HG02885 (cell line): ENCODE data around the gene FIBCD1.

Experiments
- ATAC-seq: cut with Tn5 transposase; IDR thresholded peaks from one replicate; pipeline ENCODE4 v1.9.1; 2021; ENCODE audit warnings: mild to moderate bottlenecking; ENCODE audit not compliant: unreplicated experiment, poor library complexity

The FIBCD1 gene

DNA sequence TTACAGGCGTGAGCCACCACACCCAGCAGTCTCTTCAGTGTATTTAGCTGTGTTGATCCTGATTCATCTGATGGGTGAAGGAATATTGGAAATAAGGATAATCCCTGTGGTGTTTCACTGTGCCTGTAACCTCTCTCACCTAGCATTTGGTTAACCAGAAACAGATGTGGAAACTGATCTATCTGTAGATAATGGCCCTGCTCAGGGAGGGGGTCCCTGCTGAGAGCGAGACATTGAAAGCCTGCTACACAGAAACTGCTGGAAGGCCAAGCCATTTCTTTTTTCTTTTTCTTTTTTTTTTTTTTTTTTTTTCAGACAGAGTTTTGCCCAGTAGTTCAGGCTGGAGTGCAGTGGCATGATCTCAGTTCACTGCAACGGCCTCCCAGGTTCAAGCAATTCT is 70.8 kb downstream of the FIBCD1 start:
- ATAC-seq = no peak

DNA sequence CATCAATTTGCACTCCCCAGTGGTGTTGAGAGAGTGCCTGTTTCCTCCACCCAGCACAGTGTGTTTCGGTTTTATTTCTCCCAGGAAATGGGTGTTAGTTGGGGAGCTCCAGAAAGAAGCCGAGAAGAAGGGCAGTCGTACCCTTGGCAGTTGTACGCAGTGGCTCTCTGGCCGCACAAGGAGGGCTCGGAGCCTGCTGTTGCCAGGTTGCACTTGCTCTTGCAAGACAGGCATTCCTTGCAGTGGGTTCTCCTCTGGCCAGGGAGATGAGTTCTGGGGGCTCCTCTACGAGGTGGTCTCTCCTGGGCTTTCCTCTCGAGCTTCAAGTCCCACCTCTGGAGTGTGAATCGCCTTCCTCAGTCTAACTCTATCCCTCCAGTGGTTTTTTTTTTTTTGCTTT is 71.5 kb downstream of the FIBCD1 start:
- ATAC-seq = no peak

GRCh38 chr9:130866474-130866965 is 72.5 kb downstream of the FIBCD1 start:
- no peak for ATAC-seq

- no peak for ATAC-seq
Measured at GRCh38 chr9:130865921-130866320, 73.1 kb downstream of the FIBCD1 start.

- ATAC-seq = no peak
Measured at GRCh38 chr9:130864541-130864940, 74.5 kb downstream of the FIBCD1 start.

DNA sequence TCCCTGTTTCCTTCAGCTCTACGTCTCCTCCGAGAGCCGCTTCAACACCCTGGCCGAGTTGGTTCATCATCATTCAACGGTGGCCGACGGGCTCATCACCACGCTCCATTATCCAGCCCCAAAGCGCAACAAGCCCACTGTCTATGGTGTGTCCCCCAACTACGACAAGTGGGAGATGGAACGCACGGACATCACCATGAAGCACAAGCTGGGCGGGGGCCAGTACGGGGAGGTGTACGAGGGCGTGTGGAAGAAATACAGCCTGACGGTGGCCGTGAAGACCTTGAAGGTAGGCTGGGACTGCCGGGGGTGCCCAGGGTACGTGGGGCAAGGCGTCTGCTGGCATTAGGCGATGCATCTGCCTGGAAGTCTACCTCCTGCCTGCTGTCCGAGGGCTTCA is 76.3 kb downstream of the FIBCD1 start:
- no peak for ATAC-seq

- no peak for ATAC-seq
Measured at GRCh38 chr9:130862217-130862616, 76.8 kb downstream of the FIBCD1 start.

GRCh38 chr9:130861372-130862180 is 77.5 kb downstream of the FIBCD1 start:
- ATAC-seq = no peak

- ATAC-seq = no peak
Measured at GRCh38 chr9:130860458-130861316, 78.4 kb downstream of the FIBCD1 start.

GRCh38 chr9:130858739-130859705 is 80.0 kb downstream of the FIBCD1 start:
- ATAC-seq = no peak

- ATAC-seq = no peak
Measured at GRCh38 chr9:130857864-130858738, 80.9 kb downstream of the FIBCD1 start.

DNA sequence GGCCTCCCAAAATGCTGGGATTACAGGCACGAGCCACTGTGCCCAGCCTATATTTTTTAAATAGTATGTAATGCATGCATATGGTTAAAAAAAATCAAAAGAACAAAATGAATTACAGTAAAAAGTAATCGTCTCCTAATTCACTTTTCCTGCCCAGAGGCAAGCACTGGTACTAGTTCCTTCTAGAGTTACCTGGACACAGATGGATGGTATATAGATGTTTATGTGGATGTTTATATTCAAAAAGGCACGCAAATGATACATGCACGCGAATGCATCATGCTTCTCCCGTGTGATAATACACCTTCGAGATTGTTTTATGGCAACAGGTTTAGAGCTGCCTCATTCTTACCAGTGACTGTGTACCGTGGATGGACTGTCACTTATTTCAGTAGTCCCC is 82.6 kb downstream of the FIBCD1 start:
- ATAC-seq = no peak

DNA sequence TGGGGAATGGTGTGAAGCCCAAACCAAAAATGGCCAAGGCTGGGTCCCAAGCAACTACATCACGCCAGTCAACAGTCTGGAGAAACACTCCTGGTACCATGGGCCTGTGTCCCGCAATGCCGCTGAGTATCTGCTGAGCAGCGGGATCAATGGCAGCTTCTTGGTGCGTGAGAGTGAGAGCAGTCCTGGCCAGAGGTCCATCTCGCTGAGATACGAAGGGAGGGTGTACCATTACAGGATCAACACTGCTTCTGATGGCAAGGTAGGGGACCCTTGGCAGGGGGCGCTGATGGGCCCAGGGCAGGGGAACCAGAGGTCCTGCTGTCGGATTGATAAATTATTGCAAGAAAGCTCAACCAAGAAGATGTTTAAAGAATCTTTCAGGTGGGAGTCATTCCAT is 84.2 kb downstream of the FIBCD1 start:
- no peak for ATAC-seq

DNA sequence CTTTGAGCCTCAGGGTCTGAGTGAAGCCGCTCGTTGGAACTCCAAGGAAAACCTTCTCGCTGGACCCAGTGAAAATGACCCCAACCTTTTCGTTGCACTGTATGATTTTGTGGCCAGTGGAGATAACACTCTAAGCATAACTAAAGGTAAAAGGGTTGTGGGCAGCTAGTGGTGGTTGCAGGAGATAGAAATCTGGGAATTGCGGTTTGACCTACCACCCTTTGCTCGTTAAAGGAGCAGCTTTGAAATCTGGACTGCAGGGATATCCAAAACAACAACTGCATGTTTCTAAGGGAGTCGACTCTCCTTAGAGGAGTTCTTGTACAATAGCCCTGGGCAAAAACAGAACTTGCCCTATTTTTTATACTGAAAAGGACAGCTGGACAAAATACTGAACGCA is 85.0 kb downstream of the FIBCD1 start:
- ATAC-seq = no peak

DNA sequence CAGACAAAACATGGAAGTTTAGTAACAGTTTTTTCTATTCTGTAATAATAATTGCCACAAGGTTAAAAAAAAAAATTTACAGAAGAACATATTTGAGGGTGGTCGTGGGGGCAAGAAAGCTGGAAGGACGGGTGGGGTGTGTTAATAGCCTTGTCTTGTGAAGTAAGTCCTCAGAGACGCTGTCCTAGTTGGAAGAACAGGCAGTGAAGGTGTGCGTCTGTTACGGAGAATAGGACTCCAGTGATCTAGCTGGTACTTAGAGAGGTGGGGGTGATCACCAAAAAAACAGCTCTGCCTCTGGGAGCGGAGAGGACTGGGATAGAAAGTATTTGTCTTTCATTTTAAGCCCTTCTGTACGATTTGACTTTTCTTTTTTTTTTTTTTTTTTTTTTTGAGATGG is 86.2 kb downstream of the FIBCD1 start:
- no peak for ATAC-seq
